Kidney (tissue), 14 donors: Measurements from ENCODE around the gene AGR2. TPM values are rescaled to one million over a fixed set of nuclear protein-coding genes. Genes with fewer than 3 reads are reported as not detected.
A peak's percentile ranks its signal among the peaks of the same experiment; 100 is the strongest.

ENCODE experiments used
- DNase-seq, 5 donors: peaks; one replicate each; pipeline ENCODE4 v3.0.0-alpha.2; 2013 to 2020
- FAIRE-seq: peaks from 2 replicates; lab custom pipeline; 2012; peaks lifted over from hg19 to GRCh38; lab: Jason Lieb, UNC
- H3K27ac ChIP-seq, 2 donors: one replicate each; pipeline ENCODE4 v1.7.0; 2013; ENCODE audit warnings: low read depth in 2 of 2, low read length in 2 of 2, inconsistent platforms in 1 of 2
- H3K27me3 ChIP-seq: one replicate; pipeline ENCODE4 v1.7.1; 2013; ENCODE audit warnings: low read length, inconsistent platforms; ENCODE audit not compliant: control insufficient read depth, insufficient read depth
- H3K36me3 ChIP-seq, 3 donors: one replicate each; pipeline versions ENCODE4 v1.7.0 to v1.7.1; 2013; ENCODE audit warnings: low read length in 3 of 3, control low read depth in 1 of 3, inconsistent platforms in 1 of 3; ENCODE audit not compliant: insufficient read depth in 3 of 3, control insufficient read depth in 2 of 3
- H3K4me1 ChIP-seq, 3 donors: one replicate each; pipeline versions ENCODE4 v1.7.0 to v1.7.1; 2013; ENCODE audit warnings: low read length in 3 of 3, inconsistent platforms in 1 of 3, low read depth in 1 of 3; ENCODE audit not compliant: control insufficient read depth in 2 of 3, insufficient read depth in 2 of 3
- H3K4me3 ChIP-seq, 3 donors: one replicate each; pipeline versions ENCODE4 v1.7.0 to v1.8.1; 2013; ENCODE audit warnings: low read length in 3 of 3, control low read depth in 1 of 3, inconsistent platforms in 1 of 3
- H3K9ac ChIP-seq, 3 donors: one replicate each; pipeline versions ENCODE4 v1.7.0 to v1.7.1; 2013; ENCODE audit warnings: low read length in 3 of 3, control low read depth in 1 of 3, inconsistent platforms in 1 of 3
- H3K9me3 ChIP-seq, 3 donors: one replicate each; pipeline versions ENCODE4 v1.7.0 to v1.7.1; 2013; ENCODE audit warnings: low read length in 3 of 3, control low read depth in 1 of 3, inconsistent platforms in 1 of 3; ENCODE audit not compliant: control insufficient read depth in 2 of 3, insufficient read depth in 1 of 3
- intact Hi-C: fragments of 100-400 bp; cut with DNase I; formaldehyde crosslinking; loops from one replicate; pipeline ENCODE4 v1.11.1; 2022
- polyA plus RNA-seq: library from polyadenylated mRNA; stranded (reverse); fragments of 350-450 nt; fragmentation: Illumina TruSeq; extraction: RNeasy Lipid Tissue Mini Kit (QIAGEN cat#74804); gene quantifications from one replicate; pipeline ENCODE4 v1.2.3, GENCODE V29; 2014; ENCODE audit warnings: low read depth, low replicate concordance; ENCODE audit not compliant: insufficient read depth
- total RNA-seq: library from RNA; stranded (reverse); fragmentation: NEBNext Ultra II Directional; extraction: Animal tissue kit (Norgen Biotek cat#: 25700); gene quantifications from one replicate; pipeline ENCODE4 v1.2.1, GENCODE V29; 2021
- TF ChIP-seq, protein P1 (sequence below): IDR thresholded peaks from 3 replicates; pipeline ENCODE4 v1.5.1; 2012; ENCODE audit warnings: mild to moderate bottlenecking, moderate library complexity, borderline replicate concordance; ENCODE audit not compliant: insufficient read depth; ENCODE audit errors: extremely low read depth
- donor health status: control.
- donor health status: control.
- donor health status: control.
- donor health status: control.
- donor health status: control.
- donor health status: DM: yes; HTN: yes; CAD: no.
- donor health status: Normal renal cell carcinoma (clear cell type).

Gene AGR2
- total and polyA plus RNA-seq, 2 donors from 2014 or later, result 15.1 to 164 TPM

- H3K4me1 ChIP-seq, result no peaks in the 10 kb centered on the region
- H3K27me3 ChIP-seq, result no peaks in the 10 kb centered on the region
- H3K36me3 ChIP-seq, result no peaks in the 10 kb centered on the region
- no peak for FAIRE-seq
- H3K27ac ChIP-seq, result no peak overlapping the region
- intact Hi-C loops, result no loop called here
- peak in 1 of 5 donors; percentile 69 for DNase-seq
- TF ChIP-seq, protein P1, sequence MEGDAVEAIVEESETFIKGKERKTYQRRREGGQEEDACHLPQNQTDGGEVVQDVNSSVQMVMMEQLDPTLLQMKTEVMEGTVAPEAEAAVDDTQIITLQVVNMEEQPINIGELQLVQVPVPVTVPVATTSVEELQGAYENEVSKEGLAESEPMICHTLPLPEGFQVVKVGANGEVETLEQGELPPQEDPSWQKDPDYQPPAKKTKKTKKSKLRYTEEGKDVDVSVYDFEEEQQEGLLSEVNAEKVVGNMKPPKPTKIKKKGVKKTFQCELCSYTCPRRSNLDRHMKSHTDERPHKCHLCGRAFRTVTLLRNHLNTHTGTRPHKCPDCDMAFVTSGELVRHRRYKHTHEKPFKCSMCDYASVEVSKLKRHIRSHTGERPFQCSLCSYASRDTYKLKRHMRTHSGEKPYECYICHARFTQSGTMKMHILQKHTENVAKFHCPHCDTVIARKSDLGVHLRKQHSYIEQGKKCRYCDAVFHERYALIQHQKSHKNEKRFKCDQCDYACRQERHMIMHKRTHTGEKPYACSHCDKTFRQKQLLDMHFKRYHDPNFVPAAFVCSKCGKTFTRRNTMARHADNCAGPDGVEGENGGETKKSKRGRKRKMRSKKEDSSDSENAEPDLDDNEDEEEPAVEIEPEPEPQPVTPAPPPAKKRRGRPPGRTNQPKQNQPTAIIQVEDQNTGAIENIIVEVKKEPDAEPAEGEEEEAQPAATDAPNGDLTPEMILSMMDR, result no peak
- H3K9me3 ChIP-seq, result no peaks in the 10 kb centered on the region
- H3K9ac ChIP-seq, result no peak overlapping the region
- H3K4me3 ChIP-seq, result no peak overlapping the region
These were observed 46.0 kb upstream of the AGR2 start for GRCh38 chr7:16850614-16851466.

DNA sequence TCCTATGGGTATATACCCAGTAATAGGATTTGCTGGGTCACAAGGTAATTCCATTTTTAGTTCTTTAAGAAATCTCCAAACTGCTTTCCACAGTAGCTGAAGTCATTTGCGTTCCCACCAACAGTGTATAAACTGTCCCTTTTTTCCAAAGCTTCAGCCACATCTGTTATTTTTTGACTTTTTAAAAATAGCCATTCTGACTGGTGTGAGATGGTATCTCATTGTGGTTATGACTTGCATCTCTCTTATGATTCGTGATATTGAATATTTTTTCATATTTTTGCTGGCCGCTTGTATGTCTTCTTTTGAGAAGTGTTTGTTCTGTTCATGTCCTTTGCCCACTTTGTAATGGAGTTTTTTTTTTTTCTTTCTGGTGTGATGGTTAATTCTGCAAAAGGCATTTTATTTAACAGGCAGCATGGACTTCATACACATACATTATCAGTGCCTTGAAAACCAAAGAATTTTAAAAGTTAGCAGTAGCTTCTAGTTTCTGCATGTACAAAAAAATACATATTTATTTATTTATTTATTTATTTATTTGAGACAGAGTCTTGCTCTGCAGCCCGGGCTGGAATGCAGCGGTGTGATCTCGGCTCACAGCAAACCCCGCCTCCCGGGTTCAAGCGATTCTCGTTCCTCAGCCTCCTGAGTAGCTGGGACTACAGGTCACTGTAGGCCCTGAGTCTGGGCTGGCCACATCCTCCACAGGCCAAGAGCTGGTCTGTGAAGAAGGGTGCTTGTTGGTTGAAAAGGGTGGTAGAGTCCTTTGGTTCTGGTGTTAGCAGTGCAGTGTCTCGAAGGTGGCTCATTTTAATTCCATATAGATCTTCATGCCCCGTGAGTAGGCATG, 44.7 kb upstream of the AGR2 start:
- intact Hi-C loops, result no loop called here
- Histone ChIP-seq H3K27me3 (no peaks in the 10 kb centered on the region), H3K9me3 (no peaks in the 10 kb centered on the region), H3K4me3 (no peak overlapping the region), H3K9ac (no peak overlapping the region), H3K36me3 (no peaks in the 10 kb centered on the region), H3K4me1 (no peaks in the 10 kb centered on the region), H3K27ac (no peak overlapping the region)
- FAIRE-seq (no peak), DNase-seq (peak in 1 of 5 donors; percentile 55)
- TF ChIP-seq, protein P1, result no peak

- Histone ChIP-seq H3K4me3 (no peak overlapping the region), H3K9me3 (no peaks in the 10 kb centered on the region), H3K27ac (no peak overlapping the region), H3K9ac (no peak overlapping the region), H3K27me3 (no peaks in the 10 kb centered on the region), H3K4me1 (no peaks in the 10 kb centered on the region), H3K36me3 (no peaks in the 10 kb centered on the region)
- TF ChIP-seq, protein P1, result no peak
- no peak for FAIRE-seq
- intact Hi-C loops, result no loop called here
- peak in 3 of 5 donors; percentile 29 to 45 (median 30) for DNase-seq
These were observed 42.6 kb upstream of the AGR2 start for GRCh38 chr7:16847381-16847860.
